Endodermal cell (in vitro differentiated cells): ENCODE data around the gene FCRL3. TPM values are rescaled to one million over a fixed set of nuclear protein-coding genes. Genes with fewer than 3 reads are reported as not detected.

Experiments
- DNase-seq: peaks from one replicate; pipeline ENCODE4 v3.0.0-alpha.2; 2017
- H3K27ac ChIP-seq: 2 replicates; pipeline ENCODE4 v1.5.1; 2013; ENCODE audit warnings: mild to moderate bottlenecking, low read depth, low read length, moderate library complexity
- H3K27me3 ChIP-seq: 2 replicates; pipeline ENCODE4 v1.6.1; 2013; ENCODE audit warnings: mild to moderate bottlenecking, low read length, moderate library complexity; ENCODE audit not compliant: insufficient read depth, control insufficient read depth, poor library complexity, severe bottlenecking
- H3K36me3 ChIP-seq: 2 replicates; pipeline ENCODE4 v1.7.0; 2013; ENCODE audit warnings: mild to moderate bottlenecking, low read length, moderate library complexity; ENCODE audit not compliant: control insufficient read depth, insufficient read depth
- H3K4me1 ChIP-seq: one replicate; pipeline ENCODE4 v1.7.0; 2013; ENCODE audit warnings: low read length; ENCODE audit not compliant: control insufficient read depth, insufficient read depth
- H3K4me3 ChIP-seq: 2 replicates; pipeline ENCODE4 v1.5.1; 2013; ENCODE audit warnings: mild to moderate bottlenecking, low read length, moderate library complexity
- H3K9ac ChIP-seq: 2 replicates; pipeline ENCODE4 v1.6.1; 2013; ENCODE audit warnings: mild to moderate bottlenecking, low read length, moderate library complexity; ENCODE audit not compliant: poor library complexity, severe bottlenecking; ENCODE audit errors: extremely low read depth
- H3K9me3 ChIP-seq: 2 replicates; pipeline ENCODE4 v1.6.1; 2013; ENCODE audit warnings: mild to moderate bottlenecking, low read length, moderate library complexity; ENCODE audit not compliant: control insufficient read depth
- H3K27ac Mint-ChIP-seq: 2 replicates; pipeline ENCODE4 v1.8.0; 2020; ENCODE audit warnings: mixed read lengths
- H3K27me3 Mint-ChIP-seq: 2 replicates; pipeline ENCODE4 v1.8.0; 2021; ENCODE audit warnings: mild to moderate bottlenecking, mixed read lengths; ENCODE audit not compliant: insufficient read depth
- H3K36me3 Mint-ChIP-seq: 2 replicates; pipeline ENCODE4 v1.8.0; 2020; ENCODE audit warnings: low read depth, mixed read lengths
- H3K4me1 Mint-ChIP-seq: 2 replicates; pipeline ENCODE4 v1.8.0; 2020; ENCODE audit warnings: mixed read lengths
- H3K4me3 Mint-ChIP-seq: 2 replicates; pipeline ENCODE4 v1.8.0; 2020; ENCODE audit warnings: mild to moderate bottlenecking, moderate library complexity, mixed read lengths
- H3K9me3 Mint-ChIP-seq: 2 replicates; pipeline ENCODE4 v1.8.0; 2020; ENCODE audit warnings: mild to moderate bottlenecking, mixed read lengths
- WGBS, 2 experiments: methylation state at CpG; one replicate each; pipeline versions ENCODE4 v1.1.5 to v1.1.7; 2013; ENCODE audit warnings: missing lambda C conversion rate in 2 of 2, mixed read lengths in 1 of 2; ENCODE audit not compliant: insufficient coverage in 1 of 2, insufficient read length in 1 of 2; 5-methylcytosine and 5-hydroxymethylcytosine counted together
- total RNA-seq, 2 donors: library from RNA; stranded (reverse); fragmentation: NEBNext Ultra II Directional in 1 of 2; extraction: Animal tissue kit (Norgen Biotek cat#: 25700) in 1 of 2; gene quantifications; 2 replicates in 1 of 2; 3 replicates in 1 of 2; pipeline ENCODE4 v1.2.1, GENCODE V29; 2021
- TF ChIP-seq, protein P1 (sequence below): fragments of 200-600 bp; sonication (generic); conservative IDR thresholded peaks from 2 replicates; pipeline ENCODE4 v1.5.0; 2021; ENCODE audit warnings: antibody characterized with exemption, mild to moderate bottlenecking

Gene FCRL3
- total RNA-seq, 2 donors from 2014 or later, result not detected

- Histone ChIP-seq H3K9ac (no peak overlapping the region), H3K36me3 (no peaks in the 10 kb centered on the region), H3K4me1 (no peaks in the 10 kb centered on the region), H3K9me3 (no peaks in the 10 kb centered on the region), H3K27me3 (no peaks in the 10 kb centered on the region), H3K4me3 (no peak overlapping the region), H3K27ac (no peak overlapping the region)
- no peaks in the 10 kb centered on the region for H3K4me1 Mint-ChIP-seq
- WGBS, 2 experiments, result 90% methylated on average over 1 of the region's 1 CpG; no CpG with 5 or more reads in 1 of the 2 experiments
- TF ChIP-seq, protein P1, sequence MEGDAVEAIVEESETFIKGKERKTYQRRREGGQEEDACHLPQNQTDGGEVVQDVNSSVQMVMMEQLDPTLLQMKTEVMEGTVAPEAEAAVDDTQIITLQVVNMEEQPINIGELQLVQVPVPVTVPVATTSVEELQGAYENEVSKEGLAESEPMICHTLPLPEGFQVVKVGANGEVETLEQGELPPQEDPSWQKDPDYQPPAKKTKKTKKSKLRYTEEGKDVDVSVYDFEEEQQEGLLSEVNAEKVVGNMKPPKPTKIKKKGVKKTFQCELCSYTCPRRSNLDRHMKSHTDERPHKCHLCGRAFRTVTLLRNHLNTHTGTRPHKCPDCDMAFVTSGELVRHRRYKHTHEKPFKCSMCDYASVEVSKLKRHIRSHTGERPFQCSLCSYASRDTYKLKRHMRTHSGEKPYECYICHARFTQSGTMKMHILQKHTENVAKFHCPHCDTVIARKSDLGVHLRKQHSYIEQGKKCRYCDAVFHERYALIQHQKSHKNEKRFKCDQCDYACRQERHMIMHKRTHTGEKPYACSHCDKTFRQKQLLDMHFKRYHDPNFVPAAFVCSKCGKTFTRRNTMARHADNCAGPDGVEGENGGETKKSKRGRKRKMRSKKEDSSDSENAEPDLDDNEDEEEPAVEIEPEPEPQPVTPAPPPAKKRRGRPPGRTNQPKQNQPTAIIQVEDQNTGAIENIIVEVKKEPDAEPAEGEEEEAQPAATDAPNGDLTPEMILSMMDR, result no peak
- H3K36me3 Mint-ChIP-seq, result no peaks in the 10 kb centered on the region
- H3K4me3 Mint-ChIP-seq, result no peak overlapping the region
- H3K9me3 Mint-ChIP-seq, result no peaks in the 10 kb centered on the region
- no peak for DNase-seq
- no peak overlapping the region for H3K27ac Mint-ChIP-seq
- H3K27me3 Mint-ChIP-seq, result no peaks in the 10 kb centered on the region
These were observed 33.8 kb upstream of the FCRL3 start for GRCh38 chr1:157734321-157734720.

- no peaks in the 10 kb centered on the region for H3K36me3 ChIP-seq
- no peak overlapping the region for H3K27ac ChIP-seq
- H3K4me3 ChIP-seq, result no peak overlapping the region
- Mint-ChIP-seq H3K9me3 (no peaks in the 10 kb centered on the region), H3K4me1 (no peaks in the 10 kb centered on the region), H3K27ac (no peak overlapping the region), H3K27me3 (no peaks in the 10 kb centered on the region), H3K4me3 (no peak overlapping the region), H3K36me3 (no peaks in the 10 kb centered on the region)
- 91 to 100% methylated on average over 1 to 3 of the region's 3 CpGs for WGBS, 2 experiments
- H3K27me3 ChIP-seq, result no peaks in the 10 kb centered on the region
- H3K9ac ChIP-seq, result no peak overlapping the region
- no peaks in the 10 kb centered on the region for H3K9me3 ChIP-seq
- H3K4me1 ChIP-seq, result no peaks in the 10 kb centered on the region
- DNase-seq, result no peak
- TF ChIP-seq, protein P1, result no peak
These were observed 32.2 kb upstream of the FCRL3 start for GRCh38 chr1:157732755-157733154.

DNA sequence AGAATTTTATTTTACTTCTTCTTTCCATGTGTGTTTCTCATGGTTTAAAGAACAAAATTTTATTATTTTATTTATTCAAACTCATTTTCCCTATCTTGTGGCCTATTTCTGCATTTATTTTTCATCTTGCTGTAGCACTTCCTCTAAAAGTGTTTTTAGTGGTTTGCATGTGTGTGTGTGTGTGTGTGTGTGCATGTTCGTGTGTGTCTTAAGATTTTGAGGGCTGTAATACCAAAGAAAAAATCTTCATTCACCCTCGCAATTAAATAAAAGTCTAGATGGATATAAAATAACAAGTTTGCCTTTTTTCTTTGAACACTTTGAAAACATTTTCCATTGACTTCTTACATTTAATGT is 24.6 kb upstream of the FCRL3 start:
- Mint-ChIP-seq H3K27me3 (no peaks in the 10 kb centered on the region), H3K9me3 (peaks cover 28% of the 10 kb centered on the region), H3K4me3 (no peak overlapping the region), H3K27ac (no peak overlapping the region), H3K4me1 (no peaks in the 10 kb centered on the region), H3K36me3 (no peaks in the 10 kb centered on the region)
- Histone ChIP-seq H3K36me3 (no peaks in the 10 kb centered on the region), H3K4me3 (no peak overlapping the region), H3K4me1 (no peaks in the 10 kb centered on the region), H3K27ac (no peak overlapping the region), H3K27me3 (no peaks in the 10 kb centered on the region), H3K9me3 (peaks cover 20% of the 10 kb centered on the region), H3K9ac (no peak overlapping the region)
- TF ChIP-seq, protein P1, result no peak
- no peak for DNase-seq
- WGBS, 2 experiments, result no CpG with 5 or more reads among the region's 2 CpGs
